Activated T-cell treated with anti-CD3 and anti-CD28 coated beads, Interleukin-2, amount 50 U/mL, for 24 hours (primary cell): ENCODE data around the gene OAS2.
"Not testable (repeated sequence)": the region's sequence is repeated elsewhere in the genome, so short reads cannot be mapped to it uniquely, and the experiment has no call there.

ENCODE experiments used
- DNase-seq: peaks from one replicate; pipeline ENCODE4 v3.0.0-alpha.2; 2020
- H3K27ac Mint-ChIP-seq: 2 replicates; pipeline ENCODE4 v1.8.0; 2020; ENCODE audit warnings: mild to moderate bottlenecking, mixed read lengths
- H3K27me3 Mint-ChIP-seq: 2 replicates; pipeline ENCODE4 v1.8.0; 2020; ENCODE audit warnings: mixed read lengths
- H3K36me3 Mint-ChIP-seq: 2 replicates; pipeline ENCODE4 v1.8.0; 2020; ENCODE audit warnings: low read depth, mixed read lengths
- H3K4me1 Mint-ChIP-seq: 2 replicates; pipeline ENCODE4 v1.8.0; 2020; ENCODE audit warnings: low read depth, mixed read lengths
- H3K4me3 Mint-ChIP-seq: 2 replicates; pipeline ENCODE4 v1.8.0; 2020; ENCODE audit warnings: mild to moderate bottlenecking, moderate library complexity, mixed read lengths
- H3K9me3 Mint-ChIP-seq: 2 replicates; pipeline ENCODE4 v1.8.0; 2020; ENCODE audit warnings: mixed read lengths

OAS2 gene

GRCh38 chr12:112944024-112944690 lies 34.2 kb upstream of the OAS2 start:
- Mint-ChIP-seq H3K4me1 (peaks cover 18% of the 10 kb centered on the region), H3K27me3 (no peaks in the 10 kb centered on the region), H3K36me3 (peaks cover 50% of the 10 kb centered on the region), H3K4me3 (no peak overlapping the region), H3K27ac (no peak overlapping the region), H3K9me3 (no peaks in the 10 kb centered on the region)
- DNase-seq, result no peak

DNA sequence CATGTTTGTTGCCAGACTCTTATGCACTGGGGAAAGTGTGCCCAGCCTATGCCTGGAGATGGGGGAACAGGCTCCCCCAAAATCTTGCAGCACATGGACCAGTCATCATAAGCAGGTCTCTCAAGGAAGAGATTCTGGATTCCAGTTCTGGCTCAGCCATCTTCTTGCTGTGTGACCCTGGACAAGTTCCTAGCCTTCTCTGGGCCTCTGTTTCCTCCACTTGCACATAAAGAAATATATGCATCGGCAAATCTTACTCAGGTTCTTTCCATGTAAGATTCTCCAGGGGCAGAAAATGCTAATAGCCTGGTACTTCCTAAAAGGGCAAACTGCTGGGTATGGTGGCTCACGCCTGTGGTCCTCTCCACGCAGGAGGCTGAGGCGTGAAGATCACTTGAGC lies 32.8 kb upstream of the OAS2 start:
- Mint-ChIP-seq H3K36me3 (peaks cover 61% of the 10 kb centered on the region), H3K4me3 (no peak overlapping the region), H3K27me3 (no peaks in the 10 kb centered on the region), H3K27ac (no peak overlapping the region), H3K4me1 (peaks cover 4% of the 10 kb centered on the region), H3K9me3 (no peaks in the 10 kb centered on the region)
- no peak for DNase-seq

- no peak overlapping the region for H3K4me3 Mint-ChIP-seq
- H3K27me3 Mint-ChIP-seq, result no peaks in the 10 kb centered on the region
- H3K27ac Mint-ChIP-seq, result no peak overlapping the region
- peaks cover 70% of the 10 kb centered on the region for H3K36me3 Mint-ChIP-seq
- H3K4me1 Mint-ChIP-seq, result peaks cover 3% of the 10 kb centered on the region
- no peak for DNase-seq
- no peaks in the 10 kb centered on the region for H3K9me3 Mint-ChIP-seq
These were observed 31.9 kb upstream of the OAS2 start for GRCh38 chr12:112946236-112947000.

GRCh38 chr12:112947314-112947713 lies 31.0 kb upstream of the OAS2 start:
- Mint-ChIP-seq H3K27me3 (no peaks in the 10 kb centered on the region), H3K27ac (no peak overlapping the region), H3K4me3 (no peak overlapping the region), H3K4me1 (peaks cover 1% of the 10 kb centered on the region), H3K9me3 (no peaks in the 10 kb centered on the region), H3K36me3 (peaks cover 75% of the 10 kb centered on the region)
- no peak for DNase-seq

GRCh38 chr12:112947761-112948160 lies 30.6 kb upstream of the OAS2 start:
- Mint-ChIP-seq H3K27me3 (no peaks in the 10 kb centered on the region), H3K4me3 (no peak overlapping the region), H3K36me3 (peaks cover 80% of the 10 kb centered on the region), H3K27ac (no peak overlapping the region), H3K4me1 (peaks cover 1% of the 10 kb centered on the region), H3K9me3 (no peaks in the 10 kb centered on the region)
- no peak for DNase-seq

- no peaks in the 10 kb centered on the region for H3K27me3 Mint-ChIP-seq
- peaks cover 1% of the 10 kb centered on the region for H3K4me1 Mint-ChIP-seq
- H3K27ac Mint-ChIP-seq, result no peak overlapping the region
- DNase-seq, result no peak
- H3K4me3 Mint-ChIP-seq, result no peak overlapping the region
- H3K36me3 Mint-ChIP-seq, result peaks cover 88% of the 10 kb centered on the region
- H3K9me3 Mint-ChIP-seq, result peaks cover 2% of the 10 kb centered on the region
These were observed 29.5 kb upstream of the OAS2 start for GRCh38 chr12:112948806-112949205.

- Mint-ChIP-seq H3K36me3 (peaks cover 89% of the 10 kb centered on the region), H3K4me3 (no peak overlapping the region), H3K4me1 (peaks cover 2% of the 10 kb centered on the region), H3K27ac (no peak overlapping the region), H3K27me3 (no peaks in the 10 kb centered on the region), H3K9me3 (peaks cover 2% of the 10 kb centered on the region)
- DNase-seq, result no peak
These were observed 27.6 kb upstream of the OAS2 start for GRCh38 chr12:112950701-112951100.

GRCh38 chr12:112957125-112957524 lies 21.2 kb upstream of the OAS2 start:
- DNase-seq, H3K27me3 Mint-ChIP-seq, H3K4me3 Mint-ChIP-seq, H3K9me3 Mint-ChIP-seq, H3K27ac Mint-ChIP-seq: not testable (repeated sequence)
- Mint-ChIP-seq H3K36me3 (peaks cover 97% of the 10 kb centered on the region), H3K4me1 (peaks cover 12% of the 10 kb centered on the region)

DNA sequence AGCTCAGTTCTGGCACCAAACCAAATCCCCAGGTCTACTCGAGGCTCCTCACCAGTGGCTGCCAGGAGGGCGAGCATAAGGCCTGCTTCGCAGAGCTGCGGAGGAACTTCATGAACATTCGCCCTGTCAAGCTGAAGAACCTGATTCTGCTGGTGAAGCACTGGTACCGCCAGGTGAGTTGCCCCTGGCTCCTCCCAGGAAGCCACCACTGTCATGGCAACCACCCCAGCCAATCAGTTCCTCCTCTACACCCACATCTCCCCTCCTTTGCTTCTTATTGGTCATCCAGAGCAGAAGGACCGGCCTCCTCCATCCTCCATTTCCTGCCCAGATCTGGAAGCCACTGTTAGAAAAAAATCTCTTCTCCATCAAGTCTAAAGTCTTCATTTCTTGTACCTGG lies 17.2 kb upstream of the OAS2 start:
- DNase-seq, result no peak
- peaks cover 7% of the 10 kb centered on the region for H3K9me3 Mint-ChIP-seq
- H3K36me3 Mint-ChIP-seq, result peaks cover 97% of the 10 kb centered on the region
- H3K27me3 Mint-ChIP-seq, result no peaks in the 10 kb centered on the region
- no peak overlapping the region for H3K4me3 Mint-ChIP-seq
- peaks cover 10% of the 10 kb centered on the region for H3K4me1 Mint-ChIP-seq
- no peak overlapping the region for H3K27ac Mint-ChIP-seq

GRCh38 chr12:112961536-112961935 lies 16.8 kb upstream of the OAS2 start:
- Mint-ChIP-seq H3K4me3 (no peak overlapping the region), H3K4me1 (peaks cover 7% of the 10 kb centered on the region), H3K36me3 (peaks cover 97% of the 10 kb centered on the region), H3K27me3 (no peaks in the 10 kb centered on the region), H3K9me3 (peaks cover 7% of the 10 kb centered on the region), H3K27ac (no peak overlapping the region)
- no peak for DNase-seq

GRCh38 chr12:112962561-112962960 lies 15.8 kb upstream of the OAS2 start:
- no peak for DNase-seq
- Mint-ChIP-seq H3K4me1 (peaks cover 7% of the 10 kb centered on the region), H3K36me3 (peaks cover 96% of the 10 kb centered on the region), H3K27me3 (no peaks in the 10 kb centered on the region), H3K9me3 (peaks cover 7% of the 10 kb centered on the region), H3K4me3 (no peak overlapping the region), H3K27ac (no peak overlapping the region)

DNA sequence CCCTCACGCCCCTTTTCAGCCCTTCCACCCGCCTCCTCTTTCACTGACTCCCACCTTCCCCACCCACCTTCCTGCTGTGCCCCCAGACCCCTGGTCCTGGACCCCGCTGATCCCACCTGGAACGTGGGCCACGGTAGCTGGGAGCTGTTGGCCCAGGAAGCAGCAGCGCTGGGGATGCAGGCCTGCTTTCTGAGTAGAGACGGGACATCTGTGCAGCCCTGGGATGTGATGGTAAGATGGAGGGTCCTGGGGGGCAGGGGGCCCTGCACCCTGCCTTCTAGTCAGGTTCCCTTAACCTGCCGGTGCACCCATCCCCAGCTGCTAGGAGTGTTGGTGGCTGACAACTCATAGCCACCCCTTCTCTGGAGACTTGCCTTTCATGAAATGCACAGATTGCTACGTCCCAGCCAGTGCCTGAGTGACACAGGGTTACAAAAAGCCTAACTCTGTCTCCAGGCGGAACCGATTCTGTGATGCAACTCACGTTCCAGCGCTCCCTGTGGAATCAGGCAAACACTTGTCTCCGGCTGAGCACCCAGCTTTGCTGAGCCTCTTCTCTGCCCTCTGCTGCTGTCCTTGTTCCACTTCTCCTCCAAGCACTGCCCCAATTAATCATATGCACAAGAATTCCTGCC lies 15.0 kb upstream of the OAS2 start:
- no peak for DNase-seq
- Mint-ChIP-seq H3K27me3 (no peaks in the 10 kb centered on the region), H3K4me3 (no peak overlapping the region), H3K9me3 (peaks cover 6% of the 10 kb centered on the region), H3K36me3 (peaks cover 95% of the 10 kb centered on the region), H3K27ac (no peak overlapping the region), H3K4me1 (peaks cover 7% of the 10 kb centered on the region)

DNA sequence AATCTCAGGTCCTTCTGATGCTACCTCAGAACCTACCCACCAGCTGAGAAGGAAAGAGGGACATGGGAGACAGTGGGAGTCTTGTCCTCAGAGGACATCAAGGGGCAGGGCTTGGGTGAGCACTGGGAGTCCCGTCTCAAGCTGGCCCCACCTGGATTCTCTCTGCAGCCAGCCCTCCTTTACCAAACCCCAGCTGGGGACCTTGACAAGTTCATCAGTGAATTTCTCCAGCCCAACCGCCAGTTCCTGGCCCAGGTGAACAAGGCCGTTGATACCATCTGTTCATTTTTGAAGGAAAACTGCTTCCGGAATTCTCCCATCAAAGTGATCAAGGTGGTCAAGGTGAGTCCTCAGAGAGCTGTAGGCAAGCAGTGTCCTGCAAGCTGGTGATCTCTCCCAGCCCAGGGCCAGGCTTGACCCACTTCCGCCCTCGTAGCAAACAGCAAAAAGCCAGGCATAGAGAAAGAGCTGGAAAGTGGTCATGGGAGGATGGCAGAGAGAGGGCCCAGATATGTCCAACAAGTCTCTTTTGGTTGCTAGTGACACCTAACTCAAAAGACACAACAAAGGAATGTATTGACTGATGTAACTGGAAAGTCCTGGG lies 14.2 kb upstream of the OAS2 start:
- DNase-seq, result no peak
- Mint-ChIP-seq H3K4me3 (no peak overlapping the region), H3K9me3 (peaks cover 6% of the 10 kb centered on the region), H3K4me1 (peaks cover 7% of the 10 kb centered on the region), H3K27me3 (no peaks in the 10 kb centered on the region), H3K27ac (no peak overlapping the region), H3K36me3 (peaks cover 94% of the 10 kb centered on the region)

DNA sequence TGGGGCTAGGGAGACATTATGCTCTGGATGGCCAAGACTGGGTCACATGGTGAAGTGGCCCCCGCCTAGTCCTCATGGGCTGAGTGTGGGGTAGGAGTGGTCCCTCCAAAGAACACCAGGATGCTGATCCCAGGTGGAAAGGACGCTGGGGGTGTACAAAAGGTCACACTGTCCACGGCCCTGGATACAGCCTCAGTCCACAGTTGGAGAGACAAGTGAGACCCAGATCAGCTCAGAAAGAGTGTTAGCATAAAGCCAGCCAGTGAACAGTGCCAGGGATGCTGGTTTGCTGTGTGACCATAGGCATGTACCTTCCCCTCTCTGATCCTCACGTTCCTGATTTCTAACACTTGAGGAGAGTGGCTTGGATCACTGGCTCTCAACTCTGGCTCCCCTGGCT lies 13.4 kb upstream of the OAS2 start:
- H3K4me3 Mint-ChIP-seq, result no peak overlapping the region
- peaks cover 1% of the 10 kb centered on the region for H3K4me1 Mint-ChIP-seq
- H3K27ac Mint-ChIP-seq, result no peak overlapping the region
- no peak for DNase-seq
- no peaks in the 10 kb centered on the region for H3K9me3 Mint-ChIP-seq
- H3K36me3 Mint-ChIP-seq, result peaks cover 94% of the 10 kb centered on the region
- no peaks in the 10 kb centered on the region for H3K27me3 Mint-ChIP-seq

DNA sequence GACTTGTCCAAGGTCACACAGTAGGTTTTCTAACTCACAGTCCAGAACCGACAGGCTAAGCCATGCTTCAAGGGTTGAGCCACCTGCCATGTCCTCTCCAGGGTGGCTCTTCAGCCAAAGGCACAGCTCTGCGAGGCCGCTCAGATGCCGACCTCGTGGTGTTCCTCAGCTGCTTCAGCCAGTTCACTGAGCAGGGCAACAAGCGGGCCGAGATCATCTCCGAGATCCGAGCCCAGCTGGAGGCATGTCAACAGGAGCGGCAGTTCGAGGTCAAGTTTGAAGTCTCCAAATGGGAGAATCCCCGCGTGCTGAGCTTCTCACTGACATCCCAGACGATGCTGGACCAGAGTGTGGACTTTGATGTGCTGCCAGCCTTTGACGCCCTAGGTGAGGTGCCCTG lies 12.7 kb upstream of the OAS2 start:
- no peak for DNase-seq
- Mint-ChIP-seq H3K4me1 (no peaks in the 10 kb centered on the region), H3K9me3 (no peaks in the 10 kb centered on the region), H3K4me3 (no peak overlapping the region), H3K27me3 (no peaks in the 10 kb centered on the region), H3K36me3 (peaks cover 94% of the 10 kb centered on the region), H3K27ac (no peak overlapping the region)
